ENCODE measurements around the gene ABCG1.

Gene ABCG1

GRCh38 chr21:42216726-42217572 lies 2.0 kb upstream of the ABCG1 start:
- Histone ChIP-seq H3K27me3 (ENCODE audit: control insufficient read depth, insufficient read depth, low read length) (no peaks in the 10 kb centered on the region), H3K9me3 (ENCODE audit: control insufficient read depth, low read length) (no peaks in the 10 kb centered on the region), H3K36me3 (ENCODE audit: control insufficient read depth, insufficient read depth, low read length) (no peaks in the 10 kb centered on the region), H3K4me3 (ENCODE audit: low read depth, low read length) (no peak overlapping the region), H3K4me1 (no peaks in the 10 kb centered on the region), H3K9ac (no peak overlapping the region), H3K27ac (no peak overlapping the region), H2AFZ (no peak overlapping the region), H3K4me2 (ENCODE audit: low read length) (no peak overlapping the region), H3K79me2 (no peaks in the 10 kb centered on the region)
- no peak for TF ChIP-seq CTCF (IDR thresholded peaks at IDR 0.05)

- peak overlapping the region; percentile 65 for H3K27ac ChIP-seq
- no peaks in the 10 kb centered on the region for H3K9me3 ChIP-seq (ENCODE audit: control insufficient read depth, low read length)
- H3K9ac ChIP-seq = peak overlapping the region; percentile 28
- peak overlapping the region; percentile 83 for H3K4me3 ChIP-seq (ENCODE audit: low read depth, low read length)
- peak overlapping the region; percentile 80 for H3K4me2 ChIP-seq (ENCODE audit: low read length)
- no peaks in the 10 kb centered on the region for H3K4me1 ChIP-seq
- TF ChIP-seq CTCF (IDR thresholded peaks at IDR 0.05) = no peak
- no peaks in the 10 kb centered on the region for H3K36me3 ChIP-seq (ENCODE audit: control insufficient read depth, insufficient read depth, low read length)
- peak overlapping the region; percentile 64 for H2AFZ ChIP-seq
- no peaks in the 10 kb centered on the region for H3K27me3 ChIP-seq (ENCODE audit: control insufficient read depth, insufficient read depth, low read length)
- H3K79me2 ChIP-seq = no peaks in the 10 kb centered on the region
These were observed 732 bp downstream of the ABCG1 start for GRCh38 chr21:42219606-42220137.

- Histone ChIP-seq H3K36me3 (ENCODE audit: control insufficient read depth, insufficient read depth, low read length) (no peaks in the 10 kb centered on the region), H3K4me2 (ENCODE audit: low read length) (peak overlapping the region; percentile 80), H2AFZ (peak overlapping the region; percentile 64), H3K27ac (peak overlapping the region; percentile 65), H3K9me3 (ENCODE audit: control insufficient read depth, low read length) (no peaks in the 10 kb centered on the region), H3K9ac (no peak overlapping the region), H3K4me1 (no peaks in the 10 kb centered on the region), H3K79me2 (no peaks in the 10 kb centered on the region), H3K27me3 (ENCODE audit: control insufficient read depth, insufficient read depth, low read length) (no peaks in the 10 kb centered on the region), H3K4me3 (ENCODE audit: low read depth, low read length) (peak overlapping the region; percentile 83)
- TF ChIP-seq CTCF (IDR thresholded peaks at IDR 0.05) = no peak
These were observed 1.3 kb downstream of the ABCG1 start for GRCh38 chr21:42220138-42220701.

GRCh38 chr21:42221581-42222345 lies 2.8 kb downstream of the ABCG1 start:
- no peak for TF ChIP-seq CTCF (IDR thresholded peaks at IDR 0.05)
- Histone ChIP-seq H3K4me3 (ENCODE audit: low read depth, low read length) (no peak overlapping the region), H3K36me3 (ENCODE audit: control insufficient read depth, insufficient read depth, low read length) (no peaks in the 10 kb centered on the region), H3K4me2 (ENCODE audit: low read length) (no peak overlapping the region), H3K4me1 (no peaks in the 10 kb centered on the region), H3K9ac (no peak overlapping the region), H3K9me3 (ENCODE audit: control insufficient read depth, low read length) (no peaks in the 10 kb centered on the region), H3K27me3 (ENCODE audit: control insufficient read depth, insufficient read depth, low read length) (no peaks in the 10 kb centered on the region), H3K27ac (no peak overlapping the region), H3K79me2 (peaks cover under 1% of the 10 kb centered on the region), H2AFZ (no peak overlapping the region)

All from parathyroid adenoma (tissue), 2 donors.